A549 (cell line): ENCODE results near the gene SMIM35. TPM values are rescaled to one million over a fixed set of nuclear protein-coding genes. Genes with fewer than 3 reads are reported as not detected.

Experiments used
- ATAC-seq, 2 experiments: fragments of 200-7000 bp in 1 of 2; fragments of >200 bp in 1 of 2; cut with Nextera tagmentation in 1 of 2; cut with Tn5 transposase in 1 of 2; 3 replicates each; pipeline versions ENCODE4 v1.8.0 to v1.9.1; 2018 to 2020; ENCODE audit warnings: mild to moderate bottlenecking in 1 of 2, moderate library complexity in 1 of 2
- CTCF ChIA-PET: fragments of 300-600 bp; sonication (Branson Sonifier 250); formaldehyde crosslinking; extraction: SDS; loops from one replicate; lab custom pipeline; 2021; ENCODE audit warnings: antibody characterized with exemption, inconsistent platforms; lab: Yijun Ruan, JAX
- POLR2A ChIA-PET: fragments of 350-600 bp; formaldehyde crosslinking; extraction: SDS; loops from one replicate; lab custom pipeline; 2021; ENCODE audit warnings: antibody characterized with exemption, inconsistent platforms; lab: Yijun Ruan, JAX
- DNase-seq, 2 experiments: peaks; one replicate each; pipeline versions ENCODE4 v3.0.0 to v3.0.0-alpha.2; 2011 to 2016; ENCODE audit warnings: low read depth in 1 of 2, low spot score in 1 of 2
- FAIRE-seq: peaks from 2 replicates; lab custom pipeline; 2011; peaks lifted over from hg19 to GRCh38; lab: Jason Lieb, UNC
- H3K27ac ChIP-seq, 2 experiments: fragments of >200 bp; sonication (Bioruptor Twin); formaldehyde crosslinking; 3 replicates each; pipeline ENCODE4 v1.5.1; 2016 to 2017
- H3K4me1 ChIP-seq: fragments of >200 bp; sonication (Bioruptor Twin); formaldehyde crosslinking; 3 replicates; pipeline ENCODE4 v1.6.1; 2016
- H3K4me2 ChIP-seq: fragments of >200 bp; sonication (Bioruptor Twin); formaldehyde crosslinking; 3 replicates; pipeline ENCODE4 v1.6.1; 2016
- H3K4me3 ChIP-seq: fragments of >200 bp; sonication (Bioruptor Twin); formaldehyde crosslinking; 3 replicates; pipeline ENCODE4 v1.5.1; 2016
- H3K9me3 ChIP-seq: fragments of >200 bp; sonication (Bioruptor Twin); formaldehyde crosslinking; 3 replicates; pipeline ENCODE4 v1.6.1; 2016
- CBX8 ChIP-seq: fragments of 200-600 bp; sonication (generic); IDR thresholded peaks from 2 replicates; pipeline ENCODE4 v1.6.1; 2016
- EHMT2 ChIP-seq: fragments of 200-600 bp; sonication (generic); IDR thresholded peaks from 2 replicates; pipeline ENCODE4 v1.6.1; 2016; ENCODE audit warnings: antibody characterized with exemption, low read depth, mild to moderate bottlenecking, moderate library complexity
- FOSB ChIP-seq: fragments of 250-450 bp; sonication (Bioruptor Pico); IDR thresholded peaks from 2 replicates; pipeline ENCODE4 v1.5.0; 2020; ENCODE audit warnings: mild to moderate bottlenecking, moderate library complexity
- FOSL2 ChIP-seq, 2 experiments: fragments of 450-650 bp in 1 of 2; fragments of >200 bp in 1 of 2; sonication (Bioruptor Twin) in 1 of 2; formaldehyde crosslinking; IDR thresholded peaks; 2 replicates each; pipeline versions ENCODE4 v1.5.0 to v1.6.1; 2016 to 2020; ENCODE audit warnings: mild to moderate bottlenecking in 1 of 2, moderate library complexity in 1 of 2
- FOXS1 ChIP-seq: fragments of 250-450 bp; sonication (Bioruptor Pico); IDR thresholded peaks from 2 replicates; pipeline ENCODE4 v1.5.0; 2020; ENCODE audit warnings: mild to moderate bottlenecking, moderate library complexity
- HOXB5 ChIP-seq: fragments of 250-450 bp; sonication (Bioruptor Pico); IDR thresholded peaks from 2 replicates; pipeline ENCODE4 v1.5.0; 2020; ENCODE audit warnings: mild to moderate bottlenecking, moderate library complexity
- JUN ChIP-seq, 2 experiments: fragments of >200 bp; sonication (Bioruptor Twin); formaldehyde crosslinking; IDR thresholded peaks; 2 replicates in 1 of 2; 3 replicates in 1 of 2; pipeline ENCODE4 v1.6.1; 2016 to 2017
- KDM1A ChIP-seq: fragments of 200-600 bp; sonication (generic); IDR thresholded peaks from 2 replicates; pipeline ENCODE4 v1.6.1; 2016; ENCODE audit warnings: low read depth, mild to moderate bottlenecking
- KDM5A ChIP-seq: fragments of 200-600 bp; sonication (generic); IDR thresholded peaks from 2 replicates; pipeline ENCODE4 v1.6.1; 2016; ENCODE audit warnings: antibody characterized with exemption, mild to moderate bottlenecking
- MYC ChIP-seq: IDR thresholded peaks from 2 replicates; pipeline ENCODE4 v1.6.1; 2012; ENCODE audit warnings: mild to moderate bottlenecking, inconsistent platforms, low read length, improper control_type of control experiment, borderline replicate concordance
- NPAS2 ChIP-seq: fragments of 250-450 bp; sonication (Bioruptor Pico); IDR thresholded peaks from 2 replicates; pipeline ENCODE4 v1.8.0; 2022; ENCODE audit warnings: mild to moderate bottlenecking, moderate library complexity, borderline replicate concordance
- PHF8 ChIP-seq: fragments of 200-600 bp; sonication (generic); IDR thresholded peaks from 2 replicates; pipeline ENCODE4 v1.6.1; 2016; ENCODE audit warnings: low read depth, mild to moderate bottlenecking, antibody characterized with exemption, moderate library complexity, borderline replicate concordance
- POLR2A ChIP-seq: IDR thresholded peaks from 2 replicates; pipeline ENCODE4 v1.6.1; 2012; ENCODE audit warnings: mild to moderate bottlenecking, low read length
- POLR2AphosphoS2 ChIP-seq: conservative IDR thresholded peaks from 2 replicates; pipeline ENCODE4 v1.6.1; 2012; ENCODE audit warnings: low read length, improper control_type of control experiment, inconsistent platforms
- RARB ChIP-seq: fragments of 250-450 bp; sonication (Bioruptor Pico); IDR thresholded peaks from 2 replicates; pipeline ENCODE4 v1.8.0; 2021; ENCODE audit warnings: mild to moderate bottlenecking, moderate library complexity
- RCOR1 ChIP-seq: fragments of 150-350 bp; IDR thresholded peaks from 2 replicates; pipeline ENCODE4 v1.6.1; 2014; ENCODE audit warnings: antibody characterized with exemption, low read length, low read depth
- SMC3 ChIP-seq: fragments of >200 bp; sonication (Bioruptor Twin); formaldehyde crosslinking; IDR thresholded peaks from 3 replicates; pipeline ENCODE4 v1.6.1; 2018; ENCODE audit warnings: inconsistent platforms
- ZC3H11A ChIP-seq: fragments of 450-650 bp; IDR thresholded peaks from 2 replicates; pipeline ENCODE4 v1.6.1; 2014; ENCODE audit warnings: antibody characterized with exemption, mild to moderate bottlenecking
- ZNF302 ChIP-seq: fragments of 250-450 bp; sonication (Bioruptor Pico); IDR thresholded peaks from 2 replicates; pipeline ENCODE4 v1.9.0; 2021; ENCODE audit warnings: inconsistent platforms, mild to moderate bottlenecking, moderate library complexity
- ZSCAN20 ChIP-seq: fragments of 250-450 bp; sonication (Bioruptor Pico); IDR thresholded peaks from 2 replicates; pipeline ENCODE4 v1.8.0; 2022; ENCODE audit warnings: mild to moderate bottlenecking, moderate library complexity
- WGBS: methylation state at CpG from one replicate; pipeline ENCODE4 v1.1.6; 2017; ENCODE audit errors: missing lambda C conversion rate; 5-methylcytosine and 5-hydroxymethylcytosine counted together
- polyA plus RNA-seq, 4 experiments: library from polyadenylated mRNA; depleted of rRNA in 3 of 4; stranded (reverse); fragments of >200 nt; fragmentation: RNase III in 1 of 4; extraction: RNeasy Plus Mini Kit Qiagen cat#74134 plus additional on column Dnase treatment in 1 of 4; gene quantifications; 2 replicates in 3 of 4; 3 replicates in 1 of 4; pipeline ENCODE4 v1.2.3, GENCODE V29; 2011 to 2017
- TF ChIP-seq, protein P1 (sequence below): fragments of >200 bp; sonication (Bioruptor Twin); formaldehyde crosslinking; IDR thresholded peaks from 2 replicates; pipeline ENCODE4 v1.6.1; 2016
- TF ChIP-seq, protein P2 (sequence below): fragments of >200 bp; sonication (Bioruptor Twin); formaldehyde crosslinking; IDR thresholded peaks from 3 replicates; pipeline ENCODE4 v1.5.1; 2016
- TF ChIP-seq, protein P3 (sequence below): fragments of 200-600 bp; sonication (generic); IDR thresholded peaks from 2 replicates; pipeline ENCODE4 v1.6.1; 2016; ENCODE audit warnings: antibody characterized with exemption, mild to moderate bottlenecking, moderate library complexity
- TF ChIP-seq, protein P4 (sequence below): IDR thresholded peaks from 2 replicates; pipeline ENCODE4 v1.6.1; 2012
- TF ChIP-seq, protein P5 (sequence below): IDR thresholded peaks from 2 replicates; pipeline ENCODE4 v1.6.1; 2012
- TF ChIP-seq, protein P6 (sequence below): fragments of 250-450 bp; sonication (Bioruptor Pico); IDR thresholded peaks from 2 replicates; pipeline ENCODE4 v1.5.0; 2020; ENCODE audit warnings: low read depth, mild to moderate bottlenecking, moderate library complexity

Gene SMIM35
- polyA plus RNA-seq, 2 of the 4 experiments (the other 2 are of a cell fraction): not detected

DNA sequence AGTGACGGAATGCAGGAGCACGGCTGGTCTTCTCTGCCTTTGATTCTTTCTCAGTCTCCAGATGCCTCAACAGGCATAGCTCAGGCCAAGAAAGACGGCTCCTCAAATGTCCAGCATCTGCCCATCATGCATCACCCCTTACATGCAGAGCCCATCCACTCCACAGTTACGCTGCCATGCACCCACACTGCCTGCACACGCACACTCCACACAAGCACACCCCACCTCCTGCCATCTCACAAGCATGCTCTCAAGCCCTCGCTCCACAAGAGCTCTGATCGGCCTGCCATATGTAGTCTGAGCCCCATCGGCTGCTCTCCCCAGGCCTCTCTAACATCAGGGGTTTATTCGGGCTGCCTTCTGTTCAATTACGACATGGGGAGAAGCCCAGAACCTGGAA is 47.1 kb upstream of the SMIM35 start:
- no peaks in the 10 kb centered on the region for H3K9me3 ChIP-seq
- CTCF ChIA-PET: interaction anchor here (0.6 to 2.6 kb wide), 3 partner anchors 11 to 57 kb away, joined by 3 to 15 read pairs (median 3); no protein-coding TSS in a partner anchor
- no peak for DNase-seq
- H3K4me3 ChIP-seq: no peak overlapping the region
- 70% methylated on average over 10 of the region's 10 CpGs for WGBS
- no peak for ATAC-seq
- no peak overlapping the region for H3K4me2 ChIP-seq
- H3K27ac ChIP-seq: no peak overlapping the region
- no peak for FAIRE-seq
- no peak for TF ChIP-seq MYC
- TF ChIP-seq, protein P1, sequence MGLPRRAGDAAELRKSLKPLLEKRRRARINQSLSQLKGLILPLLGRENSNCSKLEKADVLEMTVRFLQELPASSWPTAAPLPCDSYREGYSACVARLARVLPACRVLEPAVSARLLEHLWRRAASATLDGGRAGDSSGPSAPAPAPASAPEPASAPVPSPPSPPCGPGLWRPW: no peak
- no peak for TF ChIP-seq FOSL2 (IDR thresholded peaks at IDR 0.05)
- TF ChIP-seq FOSL2 (CRISPR knock-in tag; IDR thresholded peaks at IDR 0.05): no peak
- TF ChIP-seq NPAS2 (CRISPR knock-in tag): no peak
- no peaks in the 10 kb centered on the region for H3K4me1 ChIP-seq
- POLR2A ChIA-PET: no interaction called here

DNA sequence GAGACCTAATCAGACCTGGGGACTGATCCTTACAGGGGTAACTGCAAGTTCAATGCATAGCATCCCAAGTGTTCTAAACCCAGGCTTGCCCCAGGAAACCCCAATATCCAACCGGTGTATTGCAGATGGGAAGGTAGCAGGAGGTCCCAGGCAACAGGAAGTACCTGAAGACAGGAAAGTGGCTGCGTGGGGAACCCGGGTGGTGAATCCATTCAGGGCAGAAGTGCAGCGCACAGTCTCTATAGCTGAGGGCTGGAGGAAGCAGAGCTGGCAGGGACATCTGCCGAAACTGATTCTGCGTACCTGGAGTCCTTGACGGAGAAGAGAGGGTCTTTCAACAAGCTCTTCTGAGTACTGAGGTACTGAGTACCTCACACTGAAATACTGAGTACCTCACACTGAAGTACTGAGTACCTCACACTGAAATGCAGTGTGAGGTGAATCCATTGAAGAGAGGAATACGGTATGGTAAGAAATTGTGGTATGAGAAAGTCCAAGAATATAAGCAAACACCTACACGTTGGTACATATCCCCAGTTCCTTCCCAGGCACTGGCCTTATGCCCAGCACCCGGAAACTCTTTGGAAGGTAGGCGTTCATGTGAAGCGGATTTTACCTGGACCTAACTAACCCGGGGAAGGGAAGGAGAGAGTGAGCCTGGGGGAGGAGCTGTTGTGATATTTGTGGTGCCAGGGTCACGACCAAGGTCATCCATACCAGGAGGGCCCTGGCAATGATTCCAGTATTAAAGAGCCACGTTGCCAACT is 45.8 kb upstream of the SMIM35 start:
- no peak for DNase-seq

DNA sequence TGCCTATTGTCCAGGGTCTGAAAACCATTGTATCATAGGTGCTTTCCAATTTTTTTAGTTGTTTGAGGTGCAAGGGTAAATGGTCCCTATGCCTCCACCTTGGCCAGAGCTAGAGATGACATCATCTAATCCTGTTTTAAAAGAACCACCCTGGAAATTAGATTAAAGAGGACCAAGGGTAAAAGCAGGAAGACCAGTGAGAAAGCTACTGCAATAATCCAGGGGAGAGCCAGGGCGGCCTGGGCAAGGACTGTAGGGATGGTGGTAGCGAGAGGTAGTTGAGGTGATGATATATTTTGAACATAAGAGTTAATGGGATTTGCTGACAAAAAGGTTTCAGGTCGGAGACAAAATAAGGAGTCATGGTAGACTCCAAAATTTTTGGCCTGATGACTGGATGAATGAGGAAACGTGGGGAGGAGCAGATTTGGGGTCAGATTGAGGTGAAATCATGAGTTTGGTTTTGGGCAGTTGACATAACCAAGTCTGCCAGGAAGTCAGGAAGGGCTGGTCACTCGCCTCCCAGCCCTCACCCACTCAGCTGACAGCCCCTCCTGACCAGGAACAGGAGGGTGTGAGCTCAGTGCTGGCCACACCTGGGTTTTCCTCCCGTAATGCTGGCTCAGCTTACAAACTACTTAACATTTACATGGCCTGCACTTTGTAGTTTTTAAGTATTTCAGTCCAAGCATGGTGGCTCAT is 42.9 kb upstream of the SMIM35 start:
- no peak for DNase-seq
- H3K27ac ChIP-seq: no peak overlapping the region
- H3K9me3 ChIP-seq: no peaks in the 10 kb centered on the region
- 0 out of 3 replicates have a peak, but pooled peaks cover 3% of the 10 kb centered on the region for H3K4me1 ChIP-seq
- no peak for FAIRE-seq
- ChIA-PET CTCF (interaction anchor here (0.6 to 1.3 kb wide), 5 partner anchors 15 to 833 kb away, joined by 3 read pairs; no protein-coding TSS in a partner anchor), POLR2A (no interaction called here)
- ATAC-seq: no peak
- WGBS: 51% methylated on average over 6 of the region's 6 CpGs
- no peak overlapping the region for H3K4me2 ChIP-seq
- no peak overlapping the region for H3K4me3 ChIP-seq
- no peak for TF ChIP-seq ZC3H11A
- TF ChIP-seq, protein P2, sequence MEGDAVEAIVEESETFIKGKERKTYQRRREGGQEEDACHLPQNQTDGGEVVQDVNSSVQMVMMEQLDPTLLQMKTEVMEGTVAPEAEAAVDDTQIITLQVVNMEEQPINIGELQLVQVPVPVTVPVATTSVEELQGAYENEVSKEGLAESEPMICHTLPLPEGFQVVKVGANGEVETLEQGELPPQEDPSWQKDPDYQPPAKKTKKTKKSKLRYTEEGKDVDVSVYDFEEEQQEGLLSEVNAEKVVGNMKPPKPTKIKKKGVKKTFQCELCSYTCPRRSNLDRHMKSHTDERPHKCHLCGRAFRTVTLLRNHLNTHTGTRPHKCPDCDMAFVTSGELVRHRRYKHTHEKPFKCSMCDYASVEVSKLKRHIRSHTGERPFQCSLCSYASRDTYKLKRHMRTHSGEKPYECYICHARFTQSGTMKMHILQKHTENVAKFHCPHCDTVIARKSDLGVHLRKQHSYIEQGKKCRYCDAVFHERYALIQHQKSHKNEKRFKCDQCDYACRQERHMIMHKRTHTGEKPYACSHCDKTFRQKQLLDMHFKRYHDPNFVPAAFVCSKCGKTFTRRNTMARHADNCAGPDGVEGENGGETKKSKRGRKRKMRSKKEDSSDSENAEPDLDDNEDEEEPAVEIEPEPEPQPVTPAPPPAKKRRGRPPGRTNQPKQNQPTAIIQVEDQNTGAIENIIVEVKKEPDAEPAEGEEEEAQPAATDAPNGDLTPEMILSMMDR: no peak
- TF ChIP-seq ZNF302 (CRISPR knock-in tag): no peak
- TF ChIP-seq RARB (CRISPR knock-in tag): no peak
- TF ChIP-seq, protein P3, sequence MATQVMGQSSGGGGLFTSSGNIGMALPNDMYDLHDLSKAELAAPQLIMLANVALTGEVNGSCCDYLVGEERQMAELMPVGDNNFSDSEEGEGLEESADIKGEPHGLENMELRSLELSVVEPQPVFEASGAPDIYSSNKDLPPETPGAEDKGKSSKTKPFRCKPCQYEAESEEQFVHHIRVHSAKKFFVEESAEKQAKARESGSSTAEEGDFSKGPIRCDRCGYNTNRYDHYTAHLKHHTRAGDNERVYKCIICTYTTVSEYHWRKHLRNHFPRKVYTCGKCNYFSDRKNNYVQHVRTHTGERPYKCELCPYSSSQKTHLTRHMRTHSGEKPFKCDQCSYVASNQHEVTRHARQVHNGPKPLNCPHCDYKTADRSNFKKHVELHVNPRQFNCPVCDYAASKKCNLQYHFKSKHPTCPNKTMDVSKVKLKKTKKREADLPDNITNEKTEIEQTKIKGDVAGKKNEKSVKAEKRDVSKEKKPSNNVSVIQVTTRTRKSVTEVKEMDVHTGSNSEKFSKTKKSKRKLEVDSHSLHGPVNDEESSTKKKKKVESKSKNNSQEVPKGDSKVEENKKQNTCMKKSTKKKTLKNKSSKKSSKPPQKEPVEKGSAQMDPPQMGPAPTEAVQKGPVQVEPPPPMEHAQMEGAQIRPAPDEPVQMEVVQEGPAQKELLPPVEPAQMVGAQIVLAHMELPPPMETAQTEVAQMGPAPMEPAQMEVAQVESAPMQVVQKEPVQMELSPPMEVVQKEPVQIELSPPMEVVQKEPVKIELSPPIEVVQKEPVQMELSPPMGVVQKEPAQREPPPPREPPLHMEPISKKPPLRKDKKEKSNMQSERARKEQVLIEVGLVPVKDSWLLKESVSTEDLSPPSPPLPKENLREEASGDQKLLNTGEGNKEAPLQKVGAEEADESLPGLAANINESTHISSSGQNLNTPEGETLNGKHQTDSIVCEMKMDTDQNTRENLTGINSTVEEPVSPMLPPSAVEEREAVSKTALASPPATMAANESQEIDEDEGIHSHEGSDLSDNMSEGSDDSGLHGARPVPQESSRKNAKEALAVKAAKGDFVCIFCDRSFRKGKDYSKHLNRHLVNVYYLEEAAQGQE: no peak
- TF ChIP-seq POLR2AphosphoS2: no peak
- no peak for TF ChIP-seq FOXS1 (CRISPR knock-in tag)
- no peak for TF ChIP-seq KDM1A
- no peak for TF ChIP-seq SMC3
- no peak for TF ChIP-seq CBX8
- TF ChIP-seq HOXB5 (CRISPR knock-in tag): no peak
- no peak for TF ChIP-seq KDM5A
- no peak for TF ChIP-seq ZSCAN20
- TF ChIP-seq POLR2A: no peak
- TF ChIP-seq, protein P4, sequence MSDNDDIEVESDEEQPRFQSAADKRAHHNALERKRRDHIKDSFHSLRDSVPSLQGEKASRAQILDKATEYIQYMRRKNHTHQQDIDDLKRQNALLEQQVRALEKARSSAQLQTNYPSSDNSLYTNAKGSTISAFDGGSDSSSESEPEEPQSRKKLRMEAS: no peak
- no peak for TF ChIP-seq JUN (IDR thresholded peaks at IDR 0.05)
- TF ChIP-seq, protein P5, sequence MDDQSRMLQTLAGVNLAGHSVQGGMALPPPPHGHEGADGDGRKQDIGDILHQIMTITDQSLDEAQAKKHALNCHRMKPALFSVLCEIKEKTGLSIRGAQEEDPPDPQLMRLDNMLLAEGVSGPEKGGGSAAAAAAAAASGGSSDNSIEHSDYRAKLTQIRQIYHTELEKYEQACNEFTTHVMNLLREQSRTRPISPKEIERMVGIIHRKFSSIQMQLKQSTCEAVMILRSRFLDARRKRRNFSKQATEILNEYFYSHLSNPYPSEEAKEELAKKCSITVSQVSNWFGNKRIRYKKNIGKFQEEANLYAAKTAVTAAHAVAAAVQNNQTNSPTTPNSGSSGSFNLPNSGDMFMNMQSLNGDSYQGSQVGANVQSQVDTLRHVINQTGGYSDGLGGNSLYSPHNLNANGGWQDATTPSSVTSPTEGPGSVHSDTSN: no peak

More for the DNA sequence above, 45.8 kb upstream of the SMIM35 start:
- no peaks in the 10 kb centered on the region for H3K9me3 ChIP-seq
- ChIA-PET CTCF (no interaction called here), POLR2A (no interaction called here)
- 45% methylated on average over 15 of the region's 15 CpGs for WGBS
- TF ChIP-seq, protein P6, sequence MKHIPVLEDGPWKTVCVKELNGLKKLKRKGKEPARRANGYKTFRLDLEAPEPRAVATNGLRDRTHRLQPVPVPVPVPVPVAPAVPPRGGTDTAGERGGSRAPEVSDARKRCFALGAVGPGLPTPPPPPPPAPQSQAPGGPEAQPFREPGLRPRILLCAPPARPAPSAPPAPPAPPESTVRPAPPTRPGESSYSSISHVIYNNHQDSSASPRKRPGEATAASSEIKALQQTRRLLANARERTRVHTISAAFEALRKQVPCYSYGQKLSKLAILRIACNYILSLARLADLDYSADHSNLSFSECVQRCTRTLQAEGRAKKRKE: no peak
- no peak for TF ChIP-seq FOSB (CRISPR knock-in tag)
- TF ChIP-seq MYC: no peak
- TF ChIP-seq KDM1A: no peak
- no peak for TF ChIP-seq PHF8
- TF ChIP-seq RCOR1: no peak
- no peak for TF ChIP-seq ZC3H11A
- no peak for TF ChIP-seq EHMT2
- FAIRE-seq (no peak), ATAC-seq (no peak)
- no peak overlapping the region for H3K4me2 ChIP-seq
- H3K4me3 ChIP-seq: no peak overlapping the region
- H3K27ac ChIP-seq: no peak overlapping the region
- 0 out of 3 replicates have a peak, but pooled peaks cover 3% of the 10 kb centered on the region for H3K4me1 ChIP-seq
